Stimulated activated CD4-positive, alpha-beta T cell treated with anti-CD3 and anti-CD28 coated beads, TNF-alpha, amount 100 ng/mL, for 24 hours (primary cell): ENCODE measurements around the gene CPED1.
A peak's percentile ranks its signal among the peaks of the same experiment; 100 is the strongest.
"Not testable (repeated sequence)": the region's sequence is repeated elsewhere in the genome, so short reads cannot be mapped to it uniquely, and the experiment has no call there.

Source experiments
- DNase-seq, 3 experiments: peaks; one replicate each; pipeline ENCODE4 v3.0.0-alpha.2; 2020; ENCODE audit warnings: low read depth in 3 of 3

Gene CPED1

GRCh38 chr7:121313793-121314676 is 325.5 kb downstream of the CPED1 start:
- no peak for DNase-seq

DNA sequence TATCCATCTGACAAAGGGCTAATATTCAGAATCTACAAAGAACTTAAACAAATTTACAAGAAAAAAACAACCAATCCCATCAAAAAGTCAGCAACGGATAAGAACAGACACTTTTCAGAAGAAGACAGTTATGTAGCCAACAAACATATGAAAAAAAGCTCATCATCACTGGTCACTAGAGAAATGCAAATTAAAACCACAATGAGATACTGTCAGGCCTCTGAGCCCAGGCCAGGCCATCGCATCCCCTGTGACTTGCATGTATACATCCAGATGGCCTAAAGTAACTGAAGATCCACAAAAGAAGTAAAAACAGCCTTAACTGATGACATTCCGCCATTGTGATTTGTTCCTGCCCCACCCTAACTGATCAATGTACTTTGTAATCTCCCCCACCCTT is 326.7 kb downstream of the CPED1 start:
- not testable (repeated sequence) for DNase-seq

DNA sequence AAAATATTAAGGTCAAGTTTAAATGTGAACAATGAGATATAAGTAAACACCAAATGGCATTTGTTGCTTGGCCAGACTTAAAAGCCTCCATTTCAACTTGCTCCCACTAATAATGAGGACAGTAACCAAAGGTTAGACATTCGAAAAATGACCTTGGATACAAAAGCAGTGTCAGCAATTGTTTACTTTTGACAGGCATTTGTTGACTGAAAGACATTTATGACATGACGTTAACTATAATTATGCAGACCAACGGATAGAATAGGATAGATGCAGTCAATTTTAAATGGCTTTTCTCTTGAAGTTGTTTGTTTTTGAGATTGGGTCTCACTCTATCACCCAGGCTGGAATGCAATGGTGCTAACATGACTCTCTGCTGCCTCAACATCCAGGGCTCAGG is 333.9 kb downstream of the CPED1 start:
- DNase-seq: no peak

DNA sequence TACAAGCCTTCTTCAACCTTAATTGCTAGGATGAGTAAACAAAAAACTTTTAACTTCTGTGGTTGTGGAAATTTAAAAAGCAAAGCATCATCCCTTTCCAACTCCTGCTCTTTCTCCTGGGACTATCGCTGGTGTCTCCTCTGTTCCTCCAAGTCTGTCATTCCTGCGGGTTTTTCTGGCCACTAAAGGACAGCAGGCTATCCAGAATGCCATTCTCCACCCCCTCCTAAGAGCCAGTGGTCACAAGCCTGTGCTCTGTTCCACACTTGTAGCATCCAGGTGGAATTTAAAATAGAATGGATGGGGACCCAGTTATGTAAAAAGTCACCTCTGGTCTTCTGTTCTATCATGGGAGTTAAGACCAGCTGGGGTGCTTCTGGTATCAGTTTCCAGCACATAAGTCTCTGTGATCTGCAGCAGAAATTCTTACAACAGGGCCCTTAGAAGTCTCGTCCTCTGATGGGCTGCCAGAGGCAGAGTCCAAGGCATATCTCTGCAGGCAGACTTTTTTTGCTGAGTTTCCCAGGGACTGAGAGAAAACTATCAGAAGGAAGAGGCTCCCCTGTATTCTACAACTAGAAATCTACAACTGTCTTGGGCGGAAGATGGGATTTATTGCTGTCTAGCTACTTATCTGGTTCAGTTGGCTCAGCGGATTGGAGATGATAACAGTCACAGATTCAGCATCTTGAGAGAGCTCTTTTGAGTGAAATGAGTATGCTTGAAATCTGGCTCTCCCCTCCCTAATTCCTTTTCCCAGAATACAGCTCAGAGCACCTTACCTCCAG is 335.2 kb downstream of the CPED1 start:
- DNase-seq: no peak

- no peak for DNase-seq
These were observed 339.2 kb downstream of the CPED1 start for GRCh38 chr7:121327671-121328070.

DNA sequence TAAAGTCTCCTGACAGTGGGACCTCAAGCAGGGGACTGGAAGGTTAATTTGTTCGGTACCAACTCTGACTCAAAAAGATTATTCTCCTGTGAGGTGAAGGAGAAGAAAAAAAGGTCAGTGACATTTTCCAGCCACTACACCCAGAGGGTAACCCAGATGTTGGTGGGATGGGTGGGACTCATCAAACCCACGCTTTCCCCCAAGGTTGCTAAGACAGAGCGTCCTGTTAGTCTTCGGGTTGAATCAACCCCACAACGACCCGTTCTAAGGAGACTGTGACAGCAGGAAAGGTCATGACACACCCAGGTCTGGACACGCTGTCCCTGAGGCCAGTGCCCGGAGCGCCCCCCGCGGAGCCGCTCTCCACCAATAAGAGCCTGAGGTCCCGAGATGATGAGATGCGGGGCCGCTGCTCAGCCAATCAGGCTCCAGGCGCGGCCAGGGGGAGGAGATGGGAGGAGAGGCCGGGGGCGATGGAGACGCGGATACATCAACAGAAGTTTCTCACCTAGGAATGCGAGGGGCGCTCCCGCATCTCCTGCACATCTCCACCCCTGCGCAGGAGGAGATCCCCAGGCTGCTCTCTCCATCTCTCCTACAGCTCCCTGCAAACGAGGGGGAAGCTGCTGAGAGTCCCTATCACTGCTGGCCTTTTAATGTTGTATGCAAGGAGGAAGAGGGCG is 340.1 kb downstream of the CPED1 start, which contains the start of gene WNT16:
Gene WNT16 (plus strand): TSS at position 493 of the 683 bp plus-strand sequence. CDS start 293 bp downstream, outside the sequence.
- no peak for DNase-seq

- DNase-seq: peak in 1 of 3 experiments; percentile 29
These were observed 340.9 kb downstream of the CPED1 start for GRCh38 chr7:121329191-121330052.

DNA sequence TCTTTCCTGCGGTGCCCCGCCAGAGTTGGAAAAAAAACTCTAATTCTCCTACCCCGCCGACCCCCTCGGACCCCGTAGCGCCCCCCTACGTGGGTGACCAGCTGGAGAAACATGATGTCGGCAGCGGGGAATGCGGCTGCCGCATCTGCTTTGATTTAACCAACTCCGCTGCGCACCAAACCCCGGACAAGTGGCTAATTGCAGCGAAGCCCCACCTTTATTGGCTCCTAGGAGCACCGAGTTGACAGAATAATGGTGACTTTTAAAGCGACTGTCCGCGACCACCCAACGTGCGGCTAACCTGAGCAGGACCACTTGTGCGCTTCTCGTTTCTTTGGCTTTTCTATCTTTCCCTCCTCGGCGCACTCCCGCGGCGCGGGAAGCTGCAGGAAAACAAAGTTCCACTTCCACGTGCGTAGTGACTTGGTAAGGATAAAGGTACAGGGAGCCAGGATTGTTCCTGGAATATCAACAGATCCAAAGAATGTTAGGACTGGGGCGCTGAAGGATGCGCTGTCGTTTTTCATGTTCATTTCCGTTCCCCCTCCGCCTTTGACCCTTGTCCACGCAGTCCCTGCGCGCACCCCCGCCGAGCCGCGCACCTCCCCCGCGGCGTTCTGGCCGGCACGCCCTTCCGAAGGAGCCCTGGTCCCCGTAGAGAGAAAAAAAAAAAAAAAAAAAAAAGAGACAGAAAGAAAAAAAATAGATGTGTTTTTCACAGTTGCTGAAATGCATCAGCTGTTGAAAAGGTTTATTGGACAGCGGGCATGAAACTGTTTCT is 341.7 kb downstream of the CPED1 start:
- no peak for DNase-seq

DNA sequence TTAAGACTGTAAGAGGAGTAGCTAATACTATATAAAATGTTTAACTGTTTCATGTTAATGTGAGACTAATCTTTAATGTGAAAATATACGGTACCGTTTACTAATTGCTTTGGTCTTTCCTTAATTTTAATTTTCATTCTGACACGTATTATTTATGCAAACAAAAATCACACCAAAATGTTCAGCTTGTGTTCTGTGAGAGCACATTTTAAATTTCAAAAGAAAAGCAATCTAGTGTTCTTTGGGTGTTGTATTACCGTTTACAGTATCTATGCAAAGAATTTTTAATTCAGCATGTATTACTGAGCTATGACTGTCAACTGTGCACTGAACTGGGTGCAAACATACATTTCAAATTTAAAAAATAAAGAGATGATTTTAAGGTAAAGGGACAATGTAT is 342.5 kb downstream of the CPED1 start:
- DNase-seq: no peak

GRCh38 chr7:121331574-121331973 is 343.1 kb downstream of the CPED1 start:
- no peak for DNase-seq

GRCh38 chr7:121334376-121334775 is 345.9 kb downstream of the CPED1 start:
- no peak for DNase-seq

DNA sequence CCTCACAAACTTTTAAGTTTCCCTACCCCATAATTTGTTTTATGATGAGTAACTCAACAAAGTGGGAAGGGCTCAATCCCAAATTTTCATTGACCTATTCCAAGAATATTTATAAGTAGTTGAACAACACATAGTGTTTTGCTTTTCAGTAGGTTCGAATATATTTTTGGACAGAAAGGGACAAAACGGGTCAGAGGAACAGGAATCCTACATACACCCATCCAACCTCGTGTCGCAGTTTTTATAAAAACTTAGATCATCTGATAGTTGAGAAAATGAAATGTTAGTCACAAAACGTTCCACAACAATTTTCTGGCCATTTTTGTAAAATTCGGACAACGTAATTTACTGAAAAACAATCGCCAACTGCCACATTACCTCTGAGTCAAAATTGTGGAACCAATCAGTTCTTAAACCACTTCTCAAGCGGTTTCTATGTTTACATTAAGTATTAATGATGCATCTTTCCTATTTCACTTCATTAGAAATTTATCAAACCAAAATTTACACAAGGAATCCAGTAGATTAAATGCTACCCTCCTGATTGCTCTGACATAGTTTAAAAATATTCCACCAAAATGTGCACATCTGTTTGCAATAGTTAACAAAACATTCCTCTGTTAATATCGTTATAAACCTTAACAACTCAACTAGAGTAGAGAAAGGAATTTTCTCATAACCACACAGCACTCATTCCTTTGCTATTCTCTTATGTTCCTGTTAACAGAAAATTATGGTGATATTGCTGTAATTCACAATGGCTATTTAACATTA is 346.6 kb downstream of the CPED1 start:
- no peak for DNase-seq

GRCh38 chr7:121336579-121336978 is 348.1 kb downstream of the CPED1 start:
- no peak for DNase-seq

DNA sequence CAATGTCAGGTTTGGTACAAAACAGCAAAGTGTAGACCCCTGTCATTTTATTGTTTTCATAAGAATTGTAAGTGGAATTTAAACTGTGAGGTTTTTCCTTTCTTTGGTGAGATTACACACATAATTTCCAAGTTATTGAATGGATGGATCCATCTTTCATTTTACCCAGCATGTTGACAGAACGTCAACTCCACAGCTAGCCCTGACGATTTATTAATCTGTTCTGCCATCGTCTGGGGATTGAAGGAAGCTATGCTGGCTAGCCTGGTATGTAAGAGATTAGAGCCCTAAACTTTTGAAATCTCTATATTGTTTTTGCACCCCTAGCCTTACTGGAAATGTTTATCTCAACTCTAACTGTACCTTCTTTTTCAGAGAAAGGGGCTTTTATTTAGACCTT is 348.9 kb downstream of the CPED1 start:
- DNase-seq: no peak

- DNase-seq: no peak
These were observed 350.6 kb downstream of the CPED1 start for GRCh38 chr7:121339082-121339481.

- DNase-seq: no peak
These were observed 353.4 kb downstream of the CPED1 start for GRCh38 chr7:121341933-121342332.

DNA sequence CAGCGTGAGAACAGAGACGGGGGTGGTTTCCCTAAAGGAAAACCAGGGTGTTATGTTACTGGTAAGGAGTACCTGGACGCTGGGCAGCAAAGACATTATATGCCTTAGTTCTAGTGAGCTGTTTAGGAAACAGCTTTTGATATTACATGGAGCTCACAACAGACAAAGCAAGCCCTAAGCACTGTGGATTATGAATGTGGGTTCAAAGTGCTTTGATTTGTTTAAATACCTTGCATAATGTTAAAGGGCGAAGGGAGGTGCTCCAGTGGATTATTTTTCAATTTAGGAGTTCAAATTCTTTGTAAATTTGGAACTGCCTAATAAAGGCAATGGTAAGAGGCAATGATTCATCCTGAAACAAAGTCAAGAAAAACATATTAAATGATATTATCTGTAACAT is 354.1 kb downstream of the CPED1 start:
- DNase-seq: no peak

GRCh38 chr7:121343302-121343701 is 354.8 kb downstream of the CPED1 start:
- DNase-seq: no peak

- no peak for DNase-seq
These were observed 355.6 kb downstream of the CPED1 start for GRCh38 chr7:121344093-121344492.

GRCh38 chr7:121344497-121344896 is 356.0 kb downstream of the CPED1 start:
- DNase-seq: no peak
